ENCODE measurements around the gene SMIM22.

Gene SMIM22

GRCh38 chr16:4814542-4815173 lies 19.5 kb downstream of the SMIM22 start:
- DNase-seq (ENCODE audit: low read depth, low spot score) = no peak

GRCh38 chr16:4820652-4821051 lies 25.5 kb downstream of the SMIM22 start:
- no peak for DNase-seq (ENCODE audit: low read depth, low spot score)

- DNase-seq (ENCODE audit: low read depth, low spot score) = no peak
These were observed 30.0 kb downstream of the SMIM22 start for GRCh38 chr16:4825196-4825595.

GRCh38 chr16:4826526-4826925 lies 31.4 kb downstream of the SMIM22 start:
- no peak for DNase-seq (ENCODE audit: low read depth, low spot score)

- no peak for DNase-seq (ENCODE audit: low read depth, low spot score)
These were observed 31.8 kb downstream of the SMIM22 start for GRCh38 chr16:4826980-4827379.

- DNase-seq (ENCODE audit: low read depth, low spot score) = no peak
These were observed 33.6 kb downstream of the SMIM22 start for GRCh38 chr16:4828567-4829321.

- no peak for DNase-seq (ENCODE audit: low read depth, low spot score)
These were observed 35.2 kb downstream of the SMIM22 start for GRCh38 chr16:4830408-4830807.

- no peak for DNase-seq (ENCODE audit: low read depth, low spot score)
These were observed 36.4 kb downstream of the SMIM22 start for GRCh38 chr16:4831616-4832015.

- no peak for DNase-seq (ENCODE audit: low read depth, low spot score)
These were observed 37.7 kb downstream of the SMIM22 start for GRCh38 chr16:4832698-4833343.

- no peak for DNase-seq (ENCODE audit: low read depth, low spot score)
These were observed 38.4 kb downstream of the SMIM22 start for GRCh38 chr16:4833584-4833983.

GRCh38 chr16:4836727-4837126 lies 41.6 kb downstream of the SMIM22 start:
- DNase-seq (ENCODE audit: low read depth, low spot score) = no peak

- DNase-seq (ENCODE audit: low read depth, low spot score) = no peak
These were observed 42.7 kb downstream of the SMIM22 start for GRCh38 chr16:4837733-4838501.

GRCh38 chr16:4839942-4840341 lies 44.8 kb downstream of the SMIM22 start:
- no peak for DNase-seq (ENCODE audit: low read depth, low spot score)

- no peak for DNase-seq (ENCODE audit: low read depth, low spot score)
These were observed 45.8 kb downstream of the SMIM22 start for GRCh38 chr16:4840984-4841383.

Measured in astrocyte of the hippocampus (primary cell).